ENCODE data around the gene NPC1L1. TPM values are rescaled to one million over a fixed set of nuclear protein-coding genes. Genes with fewer than 3 reads are reported as not detected.

The NPC1L1 gene
- total RNA-seq, 6 experiments from 2014 or later: not detected

DNA sequence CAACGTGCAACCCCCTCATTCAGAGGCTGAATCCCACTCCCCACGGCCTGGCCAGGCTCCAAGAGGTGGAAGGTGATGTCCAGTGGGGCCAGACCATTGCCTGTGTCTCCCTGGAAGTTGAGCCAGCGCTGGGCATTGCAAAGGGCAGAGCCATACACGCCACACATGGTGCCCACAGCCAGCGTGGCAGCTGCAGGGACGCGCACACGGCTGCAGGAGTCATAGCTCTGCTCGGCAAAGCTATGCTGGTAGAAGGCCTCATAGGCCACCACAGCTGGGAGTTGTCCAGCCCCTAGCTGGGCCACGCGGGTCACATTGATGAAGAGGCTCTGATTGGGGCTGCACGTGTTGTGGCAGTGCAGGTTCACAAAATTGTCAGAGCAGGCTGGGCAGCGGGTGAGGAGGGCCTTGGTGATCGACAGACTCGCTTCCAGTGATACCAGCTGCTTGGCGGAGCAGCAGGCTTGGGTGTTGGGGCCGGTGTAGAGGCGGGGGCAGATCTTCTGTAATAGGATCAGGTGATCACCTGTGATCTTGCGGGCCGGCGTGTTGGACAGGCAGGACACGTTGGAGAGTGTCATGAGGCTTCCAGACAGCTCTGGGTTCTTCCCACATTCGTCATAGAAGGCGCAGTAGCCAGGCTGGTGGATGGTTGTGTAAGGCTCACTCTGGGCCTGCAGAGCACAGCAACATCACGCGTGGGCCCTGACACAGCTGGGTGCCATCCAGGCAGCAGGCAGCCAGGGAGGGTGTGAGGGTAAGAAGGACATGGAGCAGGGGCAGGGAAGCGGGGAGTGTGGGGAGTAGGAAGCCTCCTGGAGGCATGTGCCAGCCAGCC, 1.2 kb downstream of the NPC1L1 start:
- DNase-seq: no peak
- Mint-ChIP-seq H3K27ac (no peak overlapping the region), H3K4me3 (no peak overlapping the region), H3K4me1 (ENCODE audit: low read depth) (peaks cover 14% of the 10 kb centered on the region), H3K27me3 (ENCODE audit: insufficient read depth) (peaks cover 10% of the 10 kb centered on the region), H3K36me3 (ENCODE audit: low read depth) (no peaks in the 10 kb centered on the region), H3K9me3 (no peaks in the 10 kb centered on the region)
- no peak for TF ChIP-seq CTCF (IDR thresholded peaks at IDR 0.05)

GRCh38 chr7:44538798-44539668, 2.1 kb downstream of the NPC1L1 start:
- Mint-ChIP-seq H3K27me3 (ENCODE audit: insufficient read depth) (peaks cover 9% of the 10 kb centered on the region), H3K27ac (no peak overlapping the region), H3K4me1 (ENCODE audit: low read depth) (peaks cover 15% of the 10 kb centered on the region), H3K9me3 (no peaks in the 10 kb centered on the region), H3K36me3 (ENCODE audit: low read depth) (no peaks in the 10 kb centered on the region), H3K4me3 (no peak overlapping the region)
- no peak for TF ChIP-seq CTCF (IDR thresholded peaks at IDR 0.05)
- DNase-seq: no peak

GRCh38 chr7:44538093-44538797, 2.9 kb downstream of the NPC1L1 start:
- Mint-ChIP-seq H3K4me1 (ENCODE audit: low read depth) (peaks cover 11% of the 10 kb centered on the region), H3K27me3 (ENCODE audit: insufficient read depth) (peaks cover 9% of the 10 kb centered on the region), H3K36me3 (ENCODE audit: low read depth) (no peaks in the 10 kb centered on the region), H3K27ac (no peak overlapping the region), H3K4me3 (no peak overlapping the region), H3K9me3 (no peaks in the 10 kb centered on the region)
- no peak for DNase-seq
- no peak for TF ChIP-seq CTCF (IDR thresholded peaks at IDR 0.05)

- DNase-seq: no peak
- no peaks in the 10 kb centered on the region for H3K36me3 Mint-ChIP-seq (ENCODE audit: low read depth)
- H3K4me3 Mint-ChIP-seq: no peak overlapping the region
- peaks cover 9% of the 10 kb centered on the region for H3K27me3 Mint-ChIP-seq (ENCODE audit: insufficient read depth)
- peaks cover 10% of the 10 kb centered on the region for H3K4me1 Mint-ChIP-seq (ENCODE audit: low read depth)
- H3K27ac Mint-ChIP-seq: no peak overlapping the region
- no peaks in the 10 kb centered on the region for H3K9me3 Mint-ChIP-seq
- no peak for TF ChIP-seq CTCF (IDR thresholded peaks at IDR 0.05)
These were observed 3.7 kb downstream of the NPC1L1 start for GRCh38 chr7:44537442-44537841.

- TF ChIP-seq CTCF (IDR thresholded peaks at IDR 0.05): no peak
- H3K27me3 Mint-ChIP-seq (ENCODE audit: insufficient read depth): peaks cover 10% of the 10 kb centered on the region
- no peaks in the 10 kb centered on the region for H3K9me3 Mint-ChIP-seq
- H3K4me3 Mint-ChIP-seq: no peak overlapping the region
- H3K36me3 Mint-ChIP-seq (ENCODE audit: low read depth): no peaks in the 10 kb centered on the region
- DNase-seq: no peak
- no peak overlapping the region for H3K27ac Mint-ChIP-seq
- peaks cover 13% of the 10 kb centered on the region for H3K4me1 Mint-ChIP-seq (ENCODE audit: low read depth)
These were observed 5.0 kb downstream of the NPC1L1 start for GRCh38 chr7:44536090-44536489.
